NCI-H345 (cell line): ENCODE measurements around the gene GALNT14.

Experiments
- DNase-seq: peaks from one replicate; lab custom pipeline; 2025; lab: John Stamatoyannopoulos, UW

Gene GALNT14

GRCh38 chr2:31054842-31055388 is 83.3 kb downstream of the GALNT14 start:
- no peak for DNase-seq

DNA sequence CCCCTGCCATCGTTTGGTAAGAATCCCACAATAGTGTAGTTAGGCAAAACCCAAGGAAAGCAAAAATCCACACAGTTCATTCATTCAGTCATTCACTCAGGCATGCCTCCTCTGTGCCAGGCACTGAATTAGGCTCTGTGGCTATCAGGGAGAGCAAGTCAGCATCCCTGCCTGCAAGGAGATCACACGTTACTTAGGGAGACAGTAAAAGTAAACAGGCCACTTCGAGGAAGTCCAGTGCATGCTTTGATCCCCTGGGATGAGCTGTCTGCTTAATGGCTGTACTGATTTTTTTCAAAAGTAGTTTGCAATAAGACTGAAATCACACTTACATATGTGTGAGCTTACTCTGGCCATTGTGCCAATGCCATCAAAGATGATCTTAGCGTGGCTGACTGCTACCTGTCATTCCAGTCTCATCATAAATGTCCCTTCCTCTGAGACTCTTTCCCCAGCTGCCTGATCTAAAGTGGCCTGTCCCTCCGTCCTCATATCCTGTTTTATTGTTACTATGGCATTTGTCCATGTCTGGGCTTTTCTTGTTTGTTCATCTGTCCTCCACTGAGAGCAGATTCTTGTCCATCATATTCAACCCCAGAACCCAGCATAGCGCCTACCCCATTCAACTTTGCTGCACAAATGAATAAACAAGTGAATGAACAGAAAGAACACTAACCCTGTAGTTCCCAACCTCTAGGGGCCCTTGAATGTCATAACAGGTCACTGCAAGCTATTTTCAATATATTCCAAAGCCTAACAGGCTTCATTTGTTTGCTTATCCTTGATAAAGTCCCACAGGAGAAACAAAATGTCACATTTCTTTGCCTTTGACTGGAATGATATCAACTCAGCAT is 84.1 kb downstream of the GALNT14 start:
- DNase-seq: no peak

DNA sequence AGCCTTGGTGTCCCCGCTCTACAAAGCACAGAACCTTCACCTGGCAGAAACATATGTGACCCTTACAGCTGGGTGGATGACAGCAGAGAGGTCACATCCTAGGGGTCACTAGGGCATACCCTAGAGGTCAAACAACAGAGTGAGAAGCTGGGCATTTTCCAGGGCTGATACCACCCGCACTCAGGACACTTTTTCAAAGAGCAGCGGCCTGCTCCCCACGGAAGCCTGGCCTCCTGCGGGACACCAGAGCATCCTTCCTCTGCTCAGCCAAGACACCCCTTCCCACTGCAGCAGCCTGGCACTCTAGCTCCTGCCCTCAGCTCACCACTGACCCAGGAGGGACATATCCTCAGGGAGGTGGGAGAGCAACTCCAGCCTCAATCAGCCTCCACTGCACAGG is 86.0 kb downstream of the GALNT14 start:
- no peak for DNase-seq

- no peak for DNase-seq
Observed at GRCh38 chr2:31051258-31052140, 86.7 kb downstream of the GALNT14 start.

DNA sequence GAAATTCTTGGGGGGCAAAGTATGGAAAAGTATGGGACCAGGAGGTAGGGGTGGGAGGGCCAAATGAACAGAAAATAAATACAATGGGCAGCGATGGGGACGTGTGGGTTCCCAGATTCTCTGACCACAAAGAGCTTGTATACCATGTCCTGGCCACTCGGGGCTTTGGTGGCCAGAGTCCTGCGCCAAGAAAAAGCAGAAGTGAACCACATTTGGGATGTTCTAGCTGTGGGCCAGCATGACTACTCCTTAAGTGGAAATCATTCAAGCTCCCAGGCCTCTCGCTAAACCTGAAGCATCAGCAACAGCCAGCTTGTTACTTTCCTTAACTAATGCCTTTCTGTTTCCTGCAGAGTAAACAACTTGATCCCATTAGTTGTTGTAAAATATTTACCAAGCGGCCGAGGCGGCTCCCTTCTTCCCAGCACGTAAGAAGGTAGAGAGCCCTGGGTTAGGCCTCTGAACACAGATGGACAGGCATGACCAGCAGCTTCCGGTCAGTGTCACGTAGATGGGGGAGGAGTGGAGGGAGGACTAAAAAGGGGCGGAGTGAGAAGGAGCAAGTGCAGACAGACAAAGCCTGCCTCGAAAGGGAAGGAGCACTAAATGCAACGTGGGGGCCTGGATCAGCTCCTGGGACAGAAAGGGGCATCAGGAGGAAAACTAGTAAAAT is 88.2 kb downstream of the GALNT14 start:
- DNase-seq: no peak

- no peak for DNase-seq
Observed at GRCh38 chr2:31049264-31049663, 89.0 kb downstream of the GALNT14 start.

DNA sequence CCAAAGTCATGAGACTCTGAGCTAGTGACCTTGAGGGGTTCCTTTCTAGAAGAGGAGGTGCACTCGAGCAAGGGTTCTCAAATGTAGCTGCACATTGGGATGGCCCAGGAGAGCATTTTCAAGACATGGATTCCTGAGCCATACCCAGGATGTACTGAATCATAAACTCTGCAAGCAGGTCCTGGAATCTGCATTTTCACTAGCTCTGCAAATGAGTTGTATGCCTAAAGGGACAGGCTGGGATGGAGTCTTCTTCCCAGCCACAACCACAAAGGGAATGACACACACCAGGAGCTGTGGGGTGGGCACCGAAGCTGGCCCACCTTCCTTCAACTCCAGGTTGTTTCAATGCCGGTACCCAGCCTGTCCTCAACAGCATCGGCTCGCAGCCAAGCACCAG is 90.6 kb downstream of the GALNT14 start:
- DNase-seq: no peak

- DNase-seq: no peak
Observed at GRCh38 chr2:31038385-31038784, 99.9 kb downstream of the GALNT14 start.

DNA sequence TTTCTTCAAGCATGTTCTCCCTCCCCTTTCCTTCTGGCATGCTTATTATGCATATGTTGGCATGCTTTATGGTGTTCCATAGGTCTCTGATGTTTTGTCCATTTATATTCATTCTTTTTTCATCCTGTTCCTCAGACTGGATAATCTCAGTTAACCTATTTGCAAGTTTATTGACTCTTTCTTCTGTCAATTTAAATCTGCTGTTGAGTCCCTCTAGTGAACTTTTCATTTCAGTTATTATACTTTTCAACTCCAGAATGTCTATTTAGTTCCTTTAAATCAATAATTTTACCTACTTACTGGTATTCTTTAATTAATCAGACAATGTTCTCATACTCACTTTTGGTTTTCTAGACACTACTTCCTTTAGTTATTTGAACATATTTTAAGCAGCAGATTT is 101.2 kb downstream of the GALNT14 start:
- no peak for DNase-seq

- no peak for DNase-seq
Observed at GRCh38 chr2:31033032-31033431, 105.2 kb downstream of the GALNT14 start.

- no peak for DNase-seq
Observed at GRCh38 chr2:31032475-31032874, 105.8 kb downstream of the GALNT14 start.

- no peak for DNase-seq
Observed at GRCh38 chr2:31031132-31031706, 107.0 kb downstream of the GALNT14 start.

DNA sequence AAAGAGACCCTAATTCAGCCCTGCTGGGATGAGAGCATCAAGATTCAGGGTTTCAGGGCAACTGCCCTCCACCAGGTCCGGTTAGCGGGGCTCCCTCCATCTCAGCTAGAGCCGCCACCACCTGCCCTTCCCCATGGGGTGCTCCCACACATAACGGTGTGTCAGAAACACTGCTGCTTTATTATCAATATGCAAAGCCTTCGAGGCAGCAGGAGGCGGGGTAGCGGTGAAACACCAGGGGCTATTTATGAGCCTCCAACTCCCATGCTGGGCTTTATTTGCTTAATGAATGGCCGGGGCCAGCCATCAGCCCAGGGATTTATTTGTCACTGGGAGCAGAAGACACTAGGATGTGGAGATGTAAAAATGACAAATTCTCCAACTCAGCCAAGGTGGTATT is 109.8 kb downstream of the GALNT14 start:
- peak; percentile 49 for DNase-seq

DNA sequence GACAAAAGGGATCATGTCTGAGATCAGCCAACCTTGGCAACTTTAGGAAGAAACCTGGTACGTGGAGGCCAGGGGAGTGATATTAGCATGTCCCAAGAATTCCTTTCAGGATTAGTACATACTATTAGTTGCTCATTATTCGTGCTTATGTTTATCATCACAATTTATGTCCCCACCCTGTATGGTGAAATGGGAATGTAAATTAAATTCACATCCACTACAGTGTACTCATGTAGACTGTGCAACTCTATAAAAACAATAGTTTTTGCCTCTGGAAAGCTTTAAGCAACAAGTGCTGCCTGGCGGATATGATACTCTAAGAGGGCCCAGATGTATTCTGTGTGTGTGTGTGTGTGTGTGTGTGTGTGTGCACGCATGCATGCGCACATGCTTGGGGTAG is 110.7 kb downstream of the GALNT14 start:
- no peak for DNase-seq

GRCh38 chr2:31023541-31023940 is 114.7 kb downstream of the GALNT14 start:
- no peak for DNase-seq

DNA sequence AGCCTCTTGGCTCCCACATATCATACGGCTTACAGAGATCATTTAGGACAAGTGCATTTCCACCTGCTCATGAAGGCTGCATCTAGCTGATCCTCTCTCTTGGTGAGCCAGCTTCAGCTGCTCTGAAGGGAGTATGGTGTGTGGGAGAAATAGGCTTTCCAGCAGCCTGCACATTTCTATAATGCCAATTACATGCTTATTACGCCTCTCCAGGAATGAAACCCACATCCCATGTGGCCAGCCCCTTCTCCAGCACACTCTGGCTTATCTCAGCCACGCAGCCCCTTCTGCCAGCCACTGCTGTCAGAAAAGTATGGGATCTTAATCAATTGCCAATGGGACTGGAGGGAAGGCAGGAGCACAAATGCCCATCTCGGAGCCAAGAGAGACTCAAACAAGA is 117.5 kb downstream of the GALNT14 start:
- DNase-seq: no peak

DNA sequence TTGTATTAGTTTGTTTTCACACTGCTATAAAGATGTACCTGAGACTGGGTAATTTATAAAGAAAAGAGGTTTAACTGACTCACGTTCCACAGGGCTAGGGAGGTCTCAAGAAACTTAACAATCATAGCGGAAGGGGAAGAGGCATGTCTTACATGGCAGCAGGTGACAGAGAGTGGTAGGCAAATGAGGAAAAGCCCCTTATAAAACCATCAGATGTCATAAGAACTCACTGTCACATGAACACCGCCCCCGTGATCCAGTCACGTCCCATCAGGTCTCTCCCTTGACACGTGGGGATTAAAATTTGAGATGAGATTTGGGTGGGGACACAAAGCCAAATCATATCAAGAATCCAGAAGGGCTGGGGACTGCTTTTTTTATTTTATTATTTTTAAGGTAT is 120.0 kb downstream of the GALNT14 start:
- DNase-seq: no peak

DNA sequence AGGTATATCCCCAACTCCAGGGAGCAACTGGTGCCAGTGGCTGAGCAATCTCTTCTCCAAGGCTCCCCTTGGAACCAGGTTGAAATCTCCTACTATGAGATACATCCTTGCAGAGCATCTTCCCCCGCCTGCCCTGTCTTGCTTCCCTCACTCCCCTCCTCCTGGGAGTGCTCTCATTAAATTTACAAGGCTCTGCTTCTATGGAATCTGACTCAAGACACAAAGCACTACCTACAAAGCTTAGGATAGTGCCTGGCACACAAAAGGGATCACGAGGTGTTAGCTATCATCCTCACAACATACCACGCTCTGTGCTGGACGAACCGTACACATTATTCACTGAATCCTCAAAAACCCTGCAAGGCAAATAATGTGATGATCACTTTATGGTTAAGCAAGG is 121.6 kb downstream of the GALNT14 start:
- DNase-seq: no peak

DNA sequence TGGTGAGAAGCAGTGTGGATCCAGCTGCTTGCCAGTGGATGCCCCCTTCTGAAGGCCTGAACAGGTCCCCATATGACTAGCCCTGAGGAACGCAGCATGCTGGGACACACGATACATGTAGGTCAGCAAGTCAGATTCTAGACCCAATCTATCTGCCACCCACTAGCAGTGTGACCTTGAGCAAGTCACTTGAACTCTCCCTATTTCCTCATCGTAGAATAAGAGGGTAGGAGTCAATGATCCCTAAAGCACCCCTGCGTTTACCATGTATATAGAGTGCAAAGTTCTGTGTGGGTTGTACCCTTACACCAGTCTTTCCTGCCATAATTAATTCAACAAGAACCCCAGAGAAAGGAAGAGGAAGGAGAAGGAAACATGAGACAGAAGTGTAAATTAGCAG is 123.7 kb downstream of the GALNT14 start:
- no peak for DNase-seq

DNA sequence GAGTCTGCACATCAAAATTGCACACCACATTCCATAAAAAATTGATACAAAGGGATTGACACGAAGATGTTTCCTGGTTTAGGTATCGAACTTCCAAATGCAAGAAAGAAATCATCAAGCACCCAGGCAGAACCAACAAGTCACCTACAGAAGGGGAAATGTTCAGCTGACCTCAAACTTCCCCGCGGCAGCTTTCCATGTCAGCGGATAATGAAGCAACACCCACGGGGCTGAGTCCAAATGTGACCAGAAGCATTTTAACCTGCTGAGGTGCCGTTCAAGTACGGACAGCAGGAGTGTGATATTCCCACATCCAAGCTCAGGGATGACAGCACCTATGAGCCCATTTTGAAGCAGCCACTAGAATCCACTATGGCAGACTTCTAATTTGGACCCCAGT is 124.9 kb downstream of the GALNT14 start:
- DNase-seq: no peak

DNA sequence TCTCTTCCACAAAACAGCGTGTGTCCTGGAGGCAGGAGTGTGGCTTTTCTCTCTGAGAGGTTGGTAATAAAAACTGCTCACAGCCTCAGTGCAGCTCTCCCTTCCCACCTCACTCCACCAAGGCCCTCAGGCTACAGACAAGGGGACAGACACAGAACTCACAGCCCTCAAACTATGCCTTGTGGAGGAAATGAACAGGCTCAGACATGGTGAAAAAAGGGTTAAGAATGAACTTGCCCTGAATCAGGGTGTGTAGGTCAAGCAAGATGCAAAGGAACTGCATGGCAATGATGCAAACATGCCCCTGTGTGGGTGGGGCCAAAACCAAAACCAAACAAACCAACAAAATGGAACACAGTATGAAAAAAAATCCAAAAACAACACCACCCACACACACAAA is 125.8 kb downstream of the GALNT14 start:
- DNase-seq: peak; percentile 54

- DNase-seq: peak; percentile 95
Observed at GRCh38 chr2:31011587-31011986, 126.7 kb downstream of the GALNT14 start.
